ENCODE measurements around the gene LRRC8C. TPM values are rescaled to one million over a fixed set of nuclear protein-coding genes. Genes with fewer than 3 reads are reported as not detected.

The LRRC8C gene
- total and polyA plus RNA-seq, 2 of the 8 experiments (the other 6 are each of a cell fraction or from before 2014, with no cell fraction given): 1.1 to 2.1 TPM

GRCh38 chr1:89695847-89696246, 62.9 kb downstream of the LRRC8C start (continued):
- TF ChIP-seq SP4 (IDR thresholded peaks at IDR 0.05; ENCODE audit: low read length) (no peak), KDM5A (IDR thresholded peaks at IDR 0.05; ENCODE audit: low read length) (no peak), ATF3 (IDR thresholded peaks at IDR 0.05; ENCODE audit: insufficient read depth, low read depth, low read length) (no peak), BACH1 (IDR thresholded peaks at IDR 0.05; ENCODE audit: low read length) (no peak)

All from H1 (cell line).